Loucy (cell line): Measurements from ENCODE around the gene ANGPT4.

Experiments used
- H2AFZ ChIP-seq: fragments of 200-600 bp; sonication (generic); 2 replicates; pipeline ENCODE4 v1.6.0; 2016; ENCODE audit warnings: antibody characterized with exemption, mild to moderate bottlenecking, low read length, moderate library complexity
- H3F3A ChIP-seq: fragments of 200-600 bp; 2 replicates; pipeline ENCODE4 v1.6.0; 2016; ENCODE audit warnings: antibody characterized with exemption, low read depth, mild to moderate bottlenecking
- H3K27me3 ChIP-seq: fragments of 200-600 bp; sonication (generic); 2 replicates; pipeline ENCODE4 v1.6.1; 2014; ENCODE audit warnings: low read length, mild to moderate bottlenecking; ENCODE audit not compliant: insufficient read depth, poor library complexity, severe bottlenecking
- H3K36me3 ChIP-seq: fragments of 200-600 bp; sonication (generic); 2 replicates; pipeline ENCODE4 v1.6.1; 2016; ENCODE audit warnings: low read length; ENCODE audit not compliant: insufficient read depth
- H3K4me1 ChIP-seq: fragments of 200-600 bp; sonication (generic); 2 replicates; pipeline ENCODE4 v1.5.1; 2014; ENCODE audit warnings: low read length, mild to moderate bottlenecking; ENCODE audit not compliant: insufficient read depth, poor library complexity, severe bottlenecking
- H3K4me2 ChIP-seq: fragments of 200-600 bp; sonication (generic); 2 replicates; pipeline ENCODE4 v1.6.0; 2014; ENCODE audit warnings: antibody characterized with exemption, low read length, low read depth, mild to moderate bottlenecking; ENCODE audit not compliant: poor library complexity, severe bottlenecking
- H3K4me3 ChIP-seq: fragments of 200-600 bp; sonication (generic); 2 replicates; pipeline ENCODE4 v1.5.1; 2014; ENCODE audit warnings: low read length, mild to moderate bottlenecking, mixed read lengths; ENCODE audit not compliant: poor library complexity, severe bottlenecking
- H3K79me2 ChIP-seq: fragments of 200-600 bp; sonication (generic); 2 replicates; pipeline ENCODE4 v1.6.1; 2014; ENCODE audit warnings: low read length; ENCODE audit not compliant: insufficient read depth
- H3K9ac ChIP-seq: fragments of 200-600 bp; sonication (generic); 2 replicates; pipeline ENCODE4 v1.6.0; 2014; ENCODE audit warnings: mild to moderate bottlenecking, low read depth, low read length, moderate library complexity; ENCODE audit not compliant: poor library complexity, severe bottlenecking
- H3K9me2 ChIP-seq: fragments of 200-600 bp; sonication (generic); replicated peaks from 2 replicates; pipeline ENCODE4 v1.6.1; 2016; ENCODE audit warnings: low read depth, low read length, mixed read lengths
- H3K9me3 ChIP-seq: fragments of 200-600 bp; sonication (generic); 2 replicates; pipeline ENCODE4 v1.6.1; 2014; ENCODE audit warnings: mild to moderate bottlenecking, antibody characterized with exemption, low read length, low read depth; ENCODE audit not compliant: insufficient read depth
- H4K20me1 ChIP-seq: fragments of 200-600 bp; sonication (generic); 2 replicates; pipeline ENCODE4 v1.6.0; 2014; ENCODE audit warnings: antibody characterized with exemption, low read length, mild to moderate bottlenecking; ENCODE audit not compliant: insufficient read depth, poor library complexity, severe bottlenecking
- EZH2phosphoT487 ChIP-seq: fragments of 200-600 bp; IDR thresholded peaks from 2 replicates; pipeline ENCODE4 v1.6.1; 2018; ENCODE audit warnings: antibody characterized with exemption, mild to moderate bottlenecking, moderate library complexity, borderline replicate concordance
- TF ChIP-seq, protein P1 (sequence below): fragments of 200-600 bp; sonication (generic); conservative IDR thresholded peaks from 2 replicates; pipeline ENCODE4 v1.5.1; 2014; ENCODE audit warnings: mild to moderate bottlenecking, antibody characterized with exemption, low read length

ANGPT4 gene

DNA sequence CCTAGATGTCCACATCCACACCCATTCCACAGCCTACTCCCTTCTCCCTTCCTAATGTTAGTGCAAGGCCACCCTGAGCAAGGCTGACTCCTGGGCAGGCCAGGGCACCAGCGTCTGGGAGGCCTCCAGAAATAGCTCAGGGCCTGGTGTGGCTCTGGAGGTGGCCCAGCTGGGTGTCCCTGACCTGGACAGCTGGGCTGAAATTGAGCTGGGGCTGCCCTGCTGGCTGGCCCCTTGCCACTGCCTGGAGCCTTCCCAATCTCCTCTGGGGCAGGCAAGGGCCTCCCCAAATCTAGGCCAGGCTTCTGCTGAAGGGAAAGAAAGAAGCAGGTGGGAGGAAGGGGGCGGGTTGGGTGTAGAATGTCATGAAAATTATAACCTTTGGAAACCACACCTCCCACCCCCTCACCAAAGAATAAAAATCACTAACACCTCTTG lies 80.5 kb downstream of the ANGPT4 start:
- Histone ChIP-seq H4K20me1 (no peaks in the 10 kb centered on the region), H3K4me3 (peak overlapping the region; percentile 88), H3K36me3 (no peaks in the 10 kb centered on the region), H3K79me2 (peaks cover 50% of the 10 kb centered on the region), H3F3A (no peaks in the 10 kb centered on the region), H3K4me2 (peak overlapping the region; percentile 98), H3K4me1 (peaks cover 57% of the 10 kb centered on the region), H3K9ac (peak overlapping the region; percentile 64), H2AFZ (no peak overlapping the region), H3K27me3 (no peaks in the 10 kb centered on the region), H3K9me2 (no peaks in the 10 kb centered on the region), H3K9me3 (no peaks in the 10 kb centered on the region)
- TF ChIP-seq, protein P1, sequence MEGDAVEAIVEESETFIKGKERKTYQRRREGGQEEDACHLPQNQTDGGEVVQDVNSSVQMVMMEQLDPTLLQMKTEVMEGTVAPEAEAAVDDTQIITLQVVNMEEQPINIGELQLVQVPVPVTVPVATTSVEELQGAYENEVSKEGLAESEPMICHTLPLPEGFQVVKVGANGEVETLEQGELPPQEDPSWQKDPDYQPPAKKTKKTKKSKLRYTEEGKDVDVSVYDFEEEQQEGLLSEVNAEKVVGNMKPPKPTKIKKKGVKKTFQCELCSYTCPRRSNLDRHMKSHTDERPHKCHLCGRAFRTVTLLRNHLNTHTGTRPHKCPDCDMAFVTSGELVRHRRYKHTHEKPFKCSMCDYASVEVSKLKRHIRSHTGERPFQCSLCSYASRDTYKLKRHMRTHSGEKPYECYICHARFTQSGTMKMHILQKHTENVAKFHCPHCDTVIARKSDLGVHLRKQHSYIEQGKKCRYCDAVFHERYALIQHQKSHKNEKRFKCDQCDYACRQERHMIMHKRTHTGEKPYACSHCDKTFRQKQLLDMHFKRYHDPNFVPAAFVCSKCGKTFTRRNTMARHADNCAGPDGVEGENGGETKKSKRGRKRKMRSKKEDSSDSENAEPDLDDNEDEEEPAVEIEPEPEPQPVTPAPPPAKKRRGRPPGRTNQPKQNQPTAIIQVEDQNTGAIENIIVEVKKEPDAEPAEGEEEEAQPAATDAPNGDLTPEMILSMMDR, result no peak
- no peak for TF ChIP-seq EZH2phosphoT487

- Histone ChIP-seq H3K36me3 (no peaks in the 10 kb centered on the region), H3K4me1 (peaks cover 58% of the 10 kb centered on the region), H3K9ac (peak overlapping the region; percentile 89), H4K20me1 (no peaks in the 10 kb centered on the region), H3K27me3 (no peaks in the 10 kb centered on the region), H3K79me2 (peaks cover 39% of the 10 kb centered on the region), H3K9me2 (no peaks in the 10 kb centered on the region), H3K4me3 (peak overlapping the region; percentile 88), H3K4me2 (peak overlapping the region; percentile 98), H2AFZ (peak overlapping the region; percentile 87), H3K9me3 (no peaks in the 10 kb centered on the region), H3F3A (no peaks in the 10 kb centered on the region)
- TF ChIP-seq, protein P1, result no peak
- TF ChIP-seq EZH2phosphoT487, result no peak
Measured at GRCh38 chr20:834151-834746, 81.9 kb downstream of the ANGPT4 start.

DNA sequence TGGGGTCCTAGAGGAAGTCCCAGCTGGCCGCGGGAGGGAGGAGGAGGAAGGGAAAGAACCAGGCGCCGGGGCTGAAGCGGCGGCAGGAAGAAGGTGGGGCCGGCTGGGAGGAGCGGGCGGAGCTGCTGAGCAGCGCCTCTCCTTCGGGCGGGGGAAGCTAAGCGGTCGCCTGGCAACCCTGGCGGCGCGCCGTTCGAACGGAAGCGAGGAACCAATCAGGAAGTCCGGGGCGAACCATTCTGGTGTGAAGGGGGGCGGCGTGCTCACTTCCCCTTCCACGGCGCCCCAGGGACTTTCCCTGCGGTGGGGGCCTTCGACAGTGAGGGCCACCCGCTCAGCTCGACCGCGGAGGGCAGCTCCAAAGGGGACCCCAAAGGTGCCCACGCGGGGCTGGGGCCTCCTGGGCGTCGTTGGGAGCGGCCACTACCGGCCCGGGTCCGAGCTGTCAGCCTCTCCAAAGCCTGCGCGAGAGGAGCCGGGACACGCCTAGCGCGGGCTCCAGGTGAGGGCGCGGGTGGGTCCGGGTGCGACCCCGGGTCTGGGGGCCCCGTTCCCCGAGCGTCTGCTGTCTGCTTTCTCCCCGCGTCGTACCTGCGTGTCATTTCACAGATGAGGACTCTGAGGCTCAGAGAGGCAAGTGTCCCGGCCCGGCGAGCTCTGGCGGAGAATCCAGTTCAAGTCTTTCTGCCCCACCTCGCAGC lies 82.5 kb downstream of the ANGPT4 start, which contains the start of gene FAM110A:
Gene FAM110A, plus strand, starts transcription at position 266 of the 701 bp plus-strand sequence. CDS start 11,090 bp downstream, outside the sequence.
- Histone ChIP-seq H3K79me2 (peaks cover 32% of the 10 kb centered on the region), H3F3A (no peaks in the 10 kb centered on the region), H3K9me3 (no peaks in the 10 kb centered on the region)

More for the DNA sequence above, 82.5 kb downstream of the ANGPT4 start, which contains the start of gene FAM110A:
- H3K9ac ChIP-seq, result peak within 1 kb of the TSS; percentile 89
- no peaks in the 10 kb centered on the region for H3K36me3 ChIP-seq
- TF ChIP-seq, protein P1, result no peak
- no peak for TF ChIP-seq EZH2phosphoT487
- peak within 1 kb of the TSS; percentile 97 for H2AFZ ChIP-seq
- H3K4me3 ChIP-seq, result peak within 1 kb of the TSS; percentile 88
- peak within 1 kb of the TSS; percentile 98 for H3K4me2 ChIP-seq
- peaks cover 55% of the 10 kb centered on the region for H3K4me1 ChIP-seq
- H3K27me3 ChIP-seq, result no peaks in the 10 kb centered on the region
- H4K20me1 ChIP-seq, result no peaks in the 10 kb centered on the region
- no peaks in the 10 kb centered on the region for H3K9me2 ChIP-seq
